ENCODE measurements around the gene NCAM1. TPM values are rescaled to one million over a fixed set of nuclear protein-coding genes. Genes with fewer than 3 reads are reported as not detected.

NCAM1 gene
- total RNA-seq: 9.4 and 20.0 TPM in 2 replicates

DNA sequence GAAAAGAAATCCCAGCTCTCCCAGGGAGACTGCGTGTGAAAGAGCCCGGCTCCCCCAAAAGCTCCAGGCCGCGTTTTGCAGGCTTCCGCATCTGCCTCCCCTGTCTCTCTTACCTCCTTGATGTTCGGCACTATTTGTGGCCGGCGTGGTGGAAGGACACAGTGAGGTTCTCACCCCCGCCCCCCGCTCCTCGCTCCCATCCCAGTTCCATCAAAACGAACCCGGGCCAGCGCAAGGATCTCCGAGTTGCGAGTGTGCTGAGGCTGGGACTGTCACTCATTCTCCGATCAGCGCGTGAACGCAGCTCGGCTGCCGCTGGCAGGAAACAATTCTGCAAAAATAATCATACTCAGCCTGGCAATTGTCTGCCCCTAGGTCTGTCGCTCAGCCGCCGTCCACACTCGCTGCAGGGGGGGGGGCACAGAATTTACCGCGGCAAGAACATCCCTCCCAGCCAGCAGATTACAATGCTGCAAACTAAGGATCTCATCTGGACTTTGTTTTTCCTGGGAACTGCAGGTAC lies at the start of gene NCAM1:
Gene NCAM1 (plus strand): TSS at position 275 of the 523 bp plus-strand sequence.

DNA sequence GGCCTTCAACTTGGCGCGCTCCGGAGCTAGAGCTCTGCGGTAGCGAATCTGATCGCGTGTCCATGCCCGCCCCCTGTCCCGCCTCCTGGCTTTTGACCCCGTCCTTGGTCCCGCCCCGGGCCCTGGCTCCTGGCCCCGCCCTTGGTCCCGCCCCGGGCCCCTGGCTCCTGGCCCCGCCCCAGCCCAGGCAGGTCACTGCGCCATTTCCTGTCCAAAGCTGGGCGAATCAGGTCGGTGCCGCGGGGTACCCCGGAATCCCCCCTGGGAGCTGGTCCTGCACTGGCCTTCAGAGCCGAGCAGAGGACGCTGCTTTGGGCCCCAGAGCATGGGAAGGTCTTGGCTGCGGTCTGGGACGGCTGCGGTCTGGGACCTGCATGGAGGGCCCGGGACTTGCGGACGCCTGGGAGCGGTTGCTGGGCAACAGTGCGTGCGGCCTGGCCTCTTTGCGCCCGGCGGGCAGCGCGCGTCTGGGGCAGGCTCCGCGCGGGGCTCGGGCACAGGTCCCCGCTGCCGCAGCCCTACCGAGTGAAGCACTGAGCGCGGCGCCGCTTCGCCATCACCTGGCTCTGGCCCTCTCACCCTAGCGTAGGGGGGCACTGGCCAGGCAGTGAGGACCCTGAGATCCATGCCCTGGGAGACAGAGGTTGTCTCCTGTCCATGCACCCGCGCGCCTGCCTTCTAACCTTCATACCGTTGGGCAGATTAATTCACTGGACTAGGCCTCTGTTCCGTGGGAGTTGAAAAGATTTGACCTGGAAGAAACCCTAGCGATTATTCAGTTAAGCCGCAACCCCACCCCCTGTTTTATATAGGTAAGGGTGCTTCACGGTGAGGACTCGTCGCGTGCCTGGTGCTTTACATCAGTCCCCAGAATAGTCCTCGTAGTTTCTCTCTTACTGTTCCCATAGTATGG lies 353.4 kb downstream of the NCAM1 start, which contains the start of gene TTC12:
Gene TTC12 (plus strand): TSS at position 195 of the 913 bp plus-strand sequence. CDS start 1,675 bp downstream, outside the sequence.

